ENCODE data around the gene CEP20. TPM values are rescaled to one million over a fixed set of nuclear protein-coding genes. Genes with fewer than 3 reads are reported as not detected.

CEP20 gene
- total and polyA plus RNA-seq, 2 of the 8 experiments (the other 6 are each of a cell fraction or from before 2014, with no cell fraction given): 16.2 to 49.0 TPM

DNA sequence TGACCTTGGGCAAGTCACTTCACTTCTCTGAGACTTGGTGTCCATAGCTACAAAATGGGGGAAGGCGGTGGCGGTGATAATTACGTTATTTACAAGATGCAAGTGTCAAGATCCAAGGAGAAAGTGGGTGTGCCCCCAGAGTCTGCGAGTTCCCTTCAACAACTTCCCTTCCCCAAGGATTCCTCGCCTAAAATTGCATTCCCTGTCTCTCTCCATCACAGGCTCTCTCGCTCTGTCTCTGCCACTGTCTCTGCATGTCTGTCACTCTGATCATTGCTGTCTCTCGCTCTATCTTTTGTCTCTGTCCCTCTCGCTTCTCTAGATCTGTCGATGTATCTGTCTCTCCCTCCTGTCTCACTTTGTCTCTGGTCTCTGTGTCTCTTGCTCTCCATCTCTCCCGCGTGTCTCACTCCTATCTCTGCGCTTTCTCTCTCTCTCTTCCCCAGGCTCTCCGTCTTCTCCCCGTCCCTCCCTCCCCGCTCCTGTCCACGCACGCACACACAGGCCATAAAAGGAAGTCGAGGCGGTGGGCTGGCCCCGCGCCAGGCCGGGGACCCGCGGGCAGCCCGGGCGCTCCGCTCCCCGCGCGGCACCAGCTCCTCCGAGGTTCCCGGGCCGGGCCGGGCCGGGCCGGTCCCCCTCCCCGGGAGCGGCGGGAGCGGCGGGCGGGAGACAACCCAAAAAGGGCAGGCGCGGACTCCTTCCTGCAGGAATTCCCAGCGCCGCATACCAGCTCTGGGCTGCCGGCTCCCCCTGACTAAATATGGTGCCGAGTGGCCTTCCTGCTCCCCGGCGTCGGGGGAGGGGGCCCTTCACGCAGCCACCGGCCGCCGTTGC is 30.5 kb downstream of the CEP20 start (continued):
- TF ChIP-seq HDAC2 (IDR thresholded peaks at IDR 0.05; ENCODE audit: borderline replicate concordance in 1 of 2, low read depth in 2 of 2, low read length in 2 of 2) (no peak), RXRA (IDR thresholded peaks at IDR 0.05; ENCODE audit: insufficient read depth, low read depth, low read length) (no peak), POLR2A (IDR thresholded peaks at IDR 0.05; ENCODE audit: control extremely low read depth in 1 of 2, low read depth in 2 of 2, low read length in 2 of 2) (peak in 1 of 2 experiments; percentile 45; a peak in 2 of 3 replicates), NRF1 (IDR thresholded peaks at IDR 0.05; ENCODE audit: low read depth, low read length) (no peak), MAFK (IDR thresholded peaks at IDR 0.05; ENCODE audit: low read depth, low read length) (no peak), CTBP2 (IDR thresholded peaks at IDR 0.05; ENCODE audit: borderline replicate concordance, insufficient read depth, insufficient read length, low read length) (no peak), TAF1 (IDR thresholded peaks at IDR 0.05; ENCODE audit: low read depth, low read length) (peak; percentile 31; the same call in 1 of the 2 replicates), CBX5 (IDR thresholded peaks at IDR 0.05; ENCODE audit: low read depth, low read length) (no peak), BACH1 (IDR thresholded peaks at IDR 0.05; ENCODE audit: low read length) (no peak)
- TF ChIP-seq, protein P1, sequence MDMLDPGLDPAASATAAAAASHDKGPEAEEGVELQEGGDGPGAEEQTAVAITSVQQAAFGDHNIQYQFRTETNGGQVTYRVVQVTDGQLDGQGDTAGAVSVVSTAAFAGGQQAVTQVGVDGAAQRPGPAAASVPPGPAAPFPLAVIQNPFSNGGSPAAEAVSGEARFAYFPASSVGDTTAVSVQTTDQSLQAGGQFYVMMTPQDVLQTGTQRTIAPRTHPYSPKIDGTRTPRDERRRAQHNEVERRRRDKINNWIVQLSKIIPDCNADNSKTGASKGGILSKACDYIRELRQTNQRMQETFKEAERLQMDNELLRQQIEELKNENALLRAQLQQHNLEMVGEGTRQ (IDR thresholded peaks at IDR 0.05; ENCODE audit: low read length): no peak
